Stomach (tissue), 9 donors: ENCODE results near the gene PTGS1. TPM values are rescaled to one million over a fixed set of nuclear protein-coding genes. Genes with fewer than 3 reads are reported as not detected.
"Not testable (repeated sequence)": the region's sequence is repeated elsewhere in the genome, so short reads cannot be mapped to it uniquely, and the experiment has no call there.

ENCODE experiments used
- DNase-seq, 2 donors: peaks; one replicate each; pipeline versions ENCODE4 v3.0.0 to v3.0.0-alpha.2; 2013 to 2019
- H3K27ac ChIP-seq, 5 donors: fragments of 200-600 bp in 4 of 5; sonication (generic) in 4 of 5; one replicate each; pipeline ENCODE4 v1.5.1; 2013 to 2019; ENCODE audit warnings: mild to moderate bottlenecking in 1 of 5, moderate library complexity in 1 of 5
- H3K27me3 ChIP-seq, 3 donors: fragments of 200-600 bp; sonication (generic); one replicate each; pipeline ENCODE4 v1.5.1; 2017 to 2019; ENCODE audit warnings: mixed run types in 1 of 3
- H3K36me3 ChIP-seq, 4 donors: fragments of 200-600 bp; sonication (generic); 1 replicate in 3 of 4; 2 replicates in 1 of 4; pipeline ENCODE4 v1.5.1; 2016 to 2019
- H3K4me1 ChIP-seq, 4 donors: fragments of 200-600 bp; sonication (generic); one replicate each; pipeline ENCODE4 v1.5.1; 2016 to 2019
- H3K4me3 ChIP-seq, 4 donors: fragments of 200-600 bp; sonication (generic) in 3 of 4; one replicate each; pipeline ENCODE4 v1.5.1; 2016 to 2019; ENCODE audit warnings: mild to moderate bottlenecking in 1 of 4
- H3K9me3 ChIP-seq, 4 donors: fragments of 200-600 bp; sonication (generic); one replicate each; pipeline ENCODE4 v1.5.1; 2016 to 2019
- EP300 ChIP-seq: sonication (generic); formaldehyde crosslinking; IDR thresholded peaks from one replicate; pipeline ENCODE4 v1.6.1; 2017; ENCODE audit warnings: antibody characterized with exemption
- POLR2A ChIP-seq, 4 donors: fragments of 450-650 bp; IDR thresholded peaks; one replicate each; pipeline ENCODE4 v1.6.1; 2016; ENCODE audit warnings: antibody characterized with exemption in 4 of 4, control low read depth in 2 of 4, mild to moderate bottlenecking in 1 of 4, moderate library complexity in 1 of 4
- POLR2AphosphoS5 ChIP-seq, 3 donors: sonication (generic); formaldehyde crosslinking; IDR thresholded peaks; one replicate each; pipeline ENCODE4 v1.6.1; 2016; ENCODE audit warnings: antibody characterized with exemption in 3 of 3
- WGBS, 5 donors: extraction: QIAGEN DNeasy Blood & Tissue Kit in 3 of 5; methylation state at CpG; one replicate each; pipeline versions ENCODE4 v1.1.5 to v1.1.7; 2013 to 2018; 5-methylcytosine and 5-hydroxymethylcytosine counted together
- intact Hi-C: fragments of 100-400 bp; cut with DNase I; formaldehyde crosslinking; loops from one replicate; pipeline ENCODE4 v1.15.1; 2023; ENCODE audit warnings: low total_unique reads
- polyA plus RNA-seq, 3 donors: library from polyadenylated mRNA; stranded (reverse); fragments of 200-250 nt; gene quantifications; one replicate each; pipeline ENCODE4 v1.2.3, GENCODE V29; 2013
- total RNA-seq, 5 donors: library from RNA; depleted of rRNA; stranded (reverse); fragments of >200 nt; gene quantifications; one replicate each; pipeline versions ENCODE4 v1.1.0 to v1.2.3, GENCODE V29; 2014 to 2016
- TF ChIP-seq, protein P1 (sequence below), 7 experiments: fragments of 450-650 bp in 4 of 7; fragments of 200-600 bp in 3 of 7; sonication (generic) in 3 of 7; IDR thresholded peaks; one replicate each; pipeline ENCODE4 v1.5.1; 2016 to 2019; ENCODE audit warnings: antibody characterized with exemption in 7 of 7, control low read depth in 2 of 7, mild to moderate bottlenecking in 1 of 7
- donor health status: healthy with polysubstance abuse.
- donor health status: Bipolar disorder and iron deficiency.
- donor health status: healthy.

The PTGS1 gene
- total and polyA plus RNA-seq, 8 donors, result 6.4 to 49.6 (median 15.1) TPM

DNA sequence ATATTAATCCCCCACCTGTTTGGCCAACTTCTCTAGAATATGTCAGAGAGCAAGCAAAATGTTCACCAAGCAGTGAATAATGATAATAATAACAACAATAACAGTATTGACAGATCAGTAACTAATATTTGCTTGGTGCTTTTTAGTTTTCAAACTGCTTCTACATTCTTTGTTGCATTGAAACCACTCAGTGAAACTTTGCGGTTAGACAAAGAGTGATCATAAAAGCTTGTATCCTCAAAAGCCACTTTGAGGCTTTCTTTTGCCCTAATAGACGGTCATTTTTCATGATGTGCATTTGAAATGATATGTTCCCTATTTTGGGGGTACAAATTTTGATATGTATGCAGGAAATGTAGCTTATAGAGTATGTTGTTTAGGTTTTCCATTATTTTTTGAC is 43.6 kb upstream of the PTGS1 start:
- TF ChIP-seq EP300, result no peak
- TF ChIP-seq POLR2A (IDR thresholded peaks at IDR 0.05), result no peak
- TF ChIP-seq, protein P1, sequence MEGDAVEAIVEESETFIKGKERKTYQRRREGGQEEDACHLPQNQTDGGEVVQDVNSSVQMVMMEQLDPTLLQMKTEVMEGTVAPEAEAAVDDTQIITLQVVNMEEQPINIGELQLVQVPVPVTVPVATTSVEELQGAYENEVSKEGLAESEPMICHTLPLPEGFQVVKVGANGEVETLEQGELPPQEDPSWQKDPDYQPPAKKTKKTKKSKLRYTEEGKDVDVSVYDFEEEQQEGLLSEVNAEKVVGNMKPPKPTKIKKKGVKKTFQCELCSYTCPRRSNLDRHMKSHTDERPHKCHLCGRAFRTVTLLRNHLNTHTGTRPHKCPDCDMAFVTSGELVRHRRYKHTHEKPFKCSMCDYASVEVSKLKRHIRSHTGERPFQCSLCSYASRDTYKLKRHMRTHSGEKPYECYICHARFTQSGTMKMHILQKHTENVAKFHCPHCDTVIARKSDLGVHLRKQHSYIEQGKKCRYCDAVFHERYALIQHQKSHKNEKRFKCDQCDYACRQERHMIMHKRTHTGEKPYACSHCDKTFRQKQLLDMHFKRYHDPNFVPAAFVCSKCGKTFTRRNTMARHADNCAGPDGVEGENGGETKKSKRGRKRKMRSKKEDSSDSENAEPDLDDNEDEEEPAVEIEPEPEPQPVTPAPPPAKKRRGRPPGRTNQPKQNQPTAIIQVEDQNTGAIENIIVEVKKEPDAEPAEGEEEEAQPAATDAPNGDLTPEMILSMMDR (IDR thresholded peaks at IDR 0.05), result no peak
- TF ChIP-seq POLR2AphosphoS5 (IDR thresholded peaks at IDR 0.05), result no peak
- Histone ChIP-seq H3K4me1 (peaks cover 4 to 19% (median 12%) of the 10 kb centered on the region in 4 donors), H3K27ac (no peak overlapping the region), H3K9me3 (no peaks in the 10 kb centered on the region), H3K36me3 (peaks cover 15 to 53% (median 28%) of the 10 kb centered on the region in 4 donors), H3K4me3 (no peak overlapping the region), H3K27me3 (no peaks in the 10 kb centered on the region)
- 90 to 97% (median 95%) methylated on average over 2 of the region's 2 CpGs for WGBS, 5 donors
- no peak for DNase-seq
- intact Hi-C loops, result loop anchor here (10.0 kb wide), 1 partner anchor 62 kb away; the partner anchor contains the start of genes MRRF and RBM18

DNA sequence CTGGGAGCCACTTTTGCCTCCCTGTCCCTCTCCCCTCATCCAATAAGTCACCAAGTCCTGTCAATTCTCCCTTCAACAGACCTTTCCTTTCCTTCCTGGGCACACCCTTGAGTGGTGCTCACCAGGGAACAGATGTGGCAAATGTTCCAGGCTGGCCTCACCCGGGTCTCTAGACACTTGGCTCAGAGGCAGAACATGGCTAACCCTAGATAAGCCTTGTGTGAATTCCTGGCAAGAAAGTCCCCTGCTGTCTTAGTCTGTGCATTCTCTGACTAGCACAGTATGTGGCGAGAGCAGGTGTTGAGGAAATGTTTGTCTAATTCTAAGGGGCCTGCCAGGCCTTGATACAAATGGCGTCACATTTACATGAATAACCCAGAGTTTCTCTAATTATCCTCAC is 41.2 kb upstream of the PTGS1 start:
- 33 to 71% (median 55%) methylated on average over 3 of the region's 3 CpGs for WGBS, 5 donors

DNA sequence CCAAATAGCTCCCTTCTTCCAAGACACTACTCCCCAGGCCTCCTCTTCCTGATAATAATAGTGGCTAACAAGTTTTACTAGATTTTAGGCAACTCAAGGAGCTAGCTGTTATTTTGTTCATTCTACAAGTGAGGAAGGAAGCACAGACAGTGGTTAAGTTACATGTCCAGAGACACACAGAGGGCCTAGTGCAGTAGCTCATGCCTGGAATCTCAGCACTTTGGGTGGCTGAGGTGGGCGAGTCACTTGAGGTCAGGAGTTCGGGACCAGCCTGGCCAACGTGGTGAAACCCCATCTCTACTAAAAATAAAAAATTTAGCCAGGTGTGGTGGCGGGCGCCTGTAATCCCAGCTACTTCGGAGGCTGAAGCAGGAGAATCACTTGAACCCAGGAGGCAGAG is 40.4 kb upstream of the PTGS1 start:
- H3K4me3 ChIP-seq, H3K27me3 ChIP-seq, intact Hi-C loops, H3K27ac ChIP-seq, DNase-seq, H3K9me3 ChIP-seq, H3K4me1 ChIP-seq: not testable (repeated sequence)
- 84 to 90% (median 85%) methylated on average over 6 of the region's 6 CpGs for WGBS, 5 donors
- H3K36me3 ChIP-seq, result peaks cover 0 to 22% (median 3%) of the 10 kb centered on the region in 4 donors

More for the DNA sequence above, 41.2 kb upstream of the PTGS1 start:
- TF ChIP-seq POLR2AphosphoS5 (IDR thresholded peaks at IDR 0.05), result no peak
- Histone ChIP-seq H3K27me3 (no peaks in the 10 kb centered on the region), H3K9me3 (no peaks in the 10 kb centered on the region), H3K36me3 (peaks cover 0 to 28% (median 4%) of the 10 kb centered on the region in 4 donors), H3K27ac (no peak overlapping the region), H3K4me1 (peaks cover 4 to 15% (median 8%) of the 10 kb centered on the region in 4 donors), H3K4me3 (no peak overlapping the region)
- no peak for DNase-seq
- intact Hi-C loops, result loop anchor here (10.0 kb wide), 1 partner anchor 65 kb away; the partner anchor contains the start of genes MRRF and RBM18

DNA sequence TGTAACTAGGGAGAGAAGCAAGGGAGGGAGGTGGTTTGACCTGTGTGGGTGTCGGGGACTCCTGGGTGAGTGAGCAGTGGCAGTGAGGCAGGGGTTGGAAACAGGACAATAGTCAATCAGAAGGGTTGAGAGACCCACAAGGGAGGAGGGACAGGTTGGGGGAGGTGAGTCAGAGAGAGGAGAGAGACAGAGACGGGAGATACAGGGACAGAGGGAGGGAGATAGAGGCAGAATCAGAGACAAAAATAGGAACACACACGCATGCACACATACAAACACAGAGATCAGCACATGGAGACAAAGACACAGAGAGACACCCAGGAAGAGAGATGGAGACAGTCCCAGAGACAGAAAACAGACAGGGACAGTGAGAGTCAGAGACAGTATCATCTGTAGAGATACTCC is 39.3 kb upstream of the PTGS1 start:
- Histone ChIP-seq H3K27me3 (peaks cover 0 to under 1% (median 0%) of the 10 kb centered on the region in 3 donors), H3K9me3 (no peaks in the 10 kb centered on the region), H3K4me1 (peaks cover 0 to 4% (median under 1%) of the 10 kb centered on the region in 4 donors), H3K36me3 (peaks cover 0 to 22% (median 3%) of the 10 kb centered on the region in 4 donors), H3K27ac (no peak overlapping the region), H3K4me3 (no peak overlapping the region)
- 76 to 87% (median 85%) methylated on average over 3 of the region's 3 CpGs for whole genome bisulfite sequencing, 5 donors
- TF ChIP-seq EP300, result no peak
- DNase-seq, result no peak
- intact Hi-C loops, result no loop called here

DNA sequence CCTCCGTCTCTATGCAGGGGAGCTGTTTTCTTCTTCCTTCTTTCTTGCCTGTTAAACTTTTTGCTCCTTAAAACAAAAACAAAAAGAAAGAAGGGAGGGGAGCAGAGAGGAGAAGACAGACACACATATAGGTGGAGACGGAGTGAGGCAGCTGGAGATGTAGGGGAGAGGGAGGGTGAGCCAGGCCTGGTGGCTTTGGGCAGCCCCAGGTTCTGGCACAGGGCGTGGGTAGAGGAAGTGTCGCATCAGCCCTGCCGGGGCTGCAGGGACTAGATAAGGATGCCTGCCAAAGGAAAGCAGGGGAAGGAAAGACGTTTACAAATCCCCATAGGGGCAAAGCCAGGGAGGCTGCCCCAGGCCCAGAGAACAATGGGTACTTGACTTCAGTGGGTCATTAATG is 38.7 kb upstream of the PTGS1 start:
- intact Hi-C loops, result no loop called here
- TF ChIP-seq POLR2AphosphoS5 (IDR thresholded peaks at IDR 0.05) (no peak), POLR2A (IDR thresholded peaks at IDR 0.05) (no peak), EP300 (no peak)
- TF ChIP-seq, protein P1 (IDR thresholded peaks at IDR 0.05), result no peak
- Histone ChIP-seq H3K4me3 (no peak overlapping the region), H3K27me3 (peaks cover 0 to 6% (median 0%) of the 10 kb centered on the region in 3 donors), H3K4me1 (peaks cover 0 to 4% (median 3%) of the 10 kb centered on the region in 4 donors), H3K9me3 (no peaks in the 10 kb centered on the region), H3K36me3 (peaks cover 0 to 18% (median 3%) of the 10 kb centered on the region in 4 donors), H3K27ac (no peak overlapping the region)
- WGBS, 5 donors, result 46 to 56% (median 50%) methylated on average over 6 of the region's 6 CpGs
- DNase-seq, result peak in 1 of 2 donors; percentile 50

DNA sequence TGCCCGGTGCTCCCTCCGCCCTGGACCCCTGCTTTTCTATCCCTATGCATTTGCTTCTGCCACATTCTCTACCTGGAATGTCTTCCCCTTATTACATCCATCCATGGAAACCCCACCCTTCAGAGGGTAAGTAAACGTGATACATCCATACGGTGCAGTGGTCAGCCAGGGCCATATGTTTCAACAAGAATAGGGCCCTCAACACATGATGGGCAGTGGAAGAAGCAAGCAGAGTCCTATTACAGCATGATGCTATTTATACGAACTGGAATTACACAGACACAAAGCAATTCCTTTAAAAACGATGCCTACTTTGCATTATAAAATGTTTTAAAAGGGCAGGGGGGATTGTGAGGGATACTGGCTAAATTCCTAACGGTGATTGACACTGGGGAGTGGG is 38.2 kb upstream of the PTGS1 start:
- Histone ChIP-seq H3K4me3 (no peak overlapping the region), H3K36me3 (peaks cover 0 to 15% (median 3%) of the 10 kb centered on the region in 4 donors)

More for the DNA sequence above, 38.2 kb upstream of the PTGS1 start:
- WGBS, 5 donors, result 60 to 74% (median 63%) methylated on average over 7 of the region's 7 CpGs
- intact Hi-C loops, result no loop called here
- no peaks in the 10 kb centered on the region for H3K9me3 ChIP-seq
- H3K4me1 ChIP-seq, result peaks cover 0 to 4% (median 3%) of the 10 kb centered on the region in 4 donors
- TF ChIP-seq, protein P1 (IDR thresholded peaks at IDR 0.05), result no peak
- TF ChIP-seq POLR2AphosphoS5 (IDR thresholded peaks at IDR 0.05) (no peak), EP300 (no peak), POLR2A (IDR thresholded peaks at IDR 0.05) (no peak)
- H3K27me3 ChIP-seq, result peaks cover 0 to 10% (median 4%) of the 10 kb centered on the region in 3 donors
- no peak for DNase-seq
- H3K27ac ChIP-seq, result no peak overlapping the region
